Transverse colon (tissue), 3 donors: ENCODE measurements around the gene ZNF423.

Experiments used
- CTCF ChIP-seq, 5 experiments: fragments of 200-600 bp in 3 of 5; fragments of 450-650 bp in 2 of 5; sonication (generic) in 3 of 5; IDR thresholded peaks; 1 replicate in 2 of 5; 2 replicates in 3 of 5; pipeline ENCODE4 v1.5.1; 2016 to 2017; ENCODE audit warnings: antibody characterized with exemption in 5 of 5, inconsistent platforms in 3 of 5, mild to moderate bottlenecking in 2 of 5, moderate library complexity in 1 of 5
- POLR2A ChIP-seq: fragments of 450-650 bp; IDR thresholded peaks from one replicate; pipeline ENCODE4 v1.6.1; 2016; ENCODE audit warnings: antibody characterized with exemption, mild to moderate bottlenecking, moderate library complexity

GRCh38 chr16:49456763-49457162, 399.1 kb downstream of the ZNF423 start:
- no peak for TF ChIP-seq CTCF (IDR thresholded peaks at IDR 0.05)
- TF ChIP-seq POLR2A: no peak
